Caco-2 (cell line): ENCODE data around the gene HOXB9. TPM values are rescaled to one million over a fixed set of nuclear protein-coding genes. Genes with fewer than 3 reads are reported as not detected.

Experiments used
- BruUV-seq: library from RNA; stranded (reverse); fragments of 400-500 nt; replicated peaks from 2 replicates; lab custom pipeline; 2021; lab: Mats Ljungman, UMichigan
- CTCF ChIA-PET: fragments of 300-600 bp; sonication (Branson Sonifier 250); formaldehyde crosslinking; loops from one replicate; lab custom pipeline; 2022; ENCODE audit warnings: antibody characterized with exemption; lab: Charles Lee
- POLR2A ChIA-PET: fragments of 300-600 bp; sonication (Branson Sonifier 250); formaldehyde crosslinking; loops from one replicate; lab custom pipeline; 2022; ENCODE audit warnings: antibody characterized with exemption; lab: Charles Lee
- DNase-seq, 2 experiments: peaks; one replicate each; pipeline versions ENCODE4 v3.0.0 to v3.0.0-alpha.2; 2020 to 2022
- H3K27me3 ChIP-seq: replicated peaks from 2 replicates; pipeline ENCODE4 v1.6.0; 2011; ENCODE audit warnings: low read length; ENCODE audit not compliant: control insufficient read depth, insufficient read depth
- H3K36me3 ChIP-seq: 2 replicates; pipeline ENCODE4 v1.5.1; 2011; ENCODE audit warnings: low read length; ENCODE audit not compliant: control insufficient read depth, insufficient read depth
- H3K4me1 ChIP-seq: fragments of 250-450 bp; sonication (Bioruptor Pico); 2 replicates; pipeline ENCODE4 v1.5.1; 2020; ENCODE audit warnings: mild to moderate bottlenecking
- H3K4me3 ChIP-seq: 2 replicates; pipeline ENCODE4 v1.5.1; 2011; ENCODE audit warnings: low read depth, mild to moderate bottlenecking, control low read depth, low read length
- H3K9me3 ChIP-seq: fragments of 250-450 bp; sonication (Bioruptor Pico); 2 replicates; pipeline ENCODE4 v1.5.1; 2020; ENCODE audit warnings: mild to moderate bottlenecking, moderate library complexity
- H3K27ac Mint-ChIP-seq: one replicate; pipeline ENCODE4 v1.8.0; 2022; ENCODE audit warnings: mixed read lengths; ENCODE audit not compliant: unreplicated experiment
- H3K27me3 Mint-ChIP-seq: one replicate; pipeline ENCODE4 v1.8.0; 2022; ENCODE audit warnings: mixed read lengths; ENCODE audit not compliant: insufficient read depth, unreplicated experiment
- H3K36me3 Mint-ChIP-seq: one replicate; pipeline ENCODE4 v1.8.0; 2022; ENCODE audit warnings: mild to moderate bottlenecking, mixed read lengths; ENCODE audit not compliant: insufficient read depth, unreplicated experiment
- H3K4me1 Mint-ChIP-seq: one replicate; pipeline ENCODE4 v1.8.0; 2022; ENCODE audit warnings: low read depth, mixed read lengths; ENCODE audit not compliant: unreplicated experiment
- H3K4me3 Mint-ChIP-seq: one replicate; pipeline ENCODE4 v1.8.0; 2022; ENCODE audit warnings: mild to moderate bottlenecking, moderate library complexity, mixed read lengths; ENCODE audit not compliant: unreplicated experiment
- H3K9me3 Mint-ChIP-seq: one replicate; pipeline ENCODE4 v1.8.0; 2022; ENCODE audit warnings: mixed read lengths; ENCODE audit not compliant: unreplicated experiment
- intact Hi-C: fragments of 100-400 bp; cut with micrococcal nuclease; formaldehyde crosslinking; loops from one replicate; pipeline ENCODE4 v1.10.0; 2022; ENCODE audit not compliant: unreplicated experiment
- total RNA-seq: library from RNA; stranded (reverse); gene quantifications from 2 replicates; pipeline ENCODE4 v1.2.3, GENCODE V29; 2022
- TF ChIP-seq, protein P1 (sequence below), 2 experiments: fragments of 200-600 bp in 1 of 2; IDR thresholded peaks; 1 replicate in 1 of 2; 2 replicates in 1 of 2; pipeline versions ENCODE4 v1.5.1 to v1.8.0; 2011 to 2022; ENCODE audit warnings: antibody characterized with exemption in 1 of 2, control low read depth in 1 of 2, inconsistent platforms in 1 of 2, low read depth in 1 of 2, low read length in 1 of 2, mild to moderate bottlenecking in 1 of 2, moderate library complexity in 1 of 2; ENCODE audit not compliant: insufficient read depth in 1 of 2, severe bottlenecking in 1 of 2, unreplicated experiment in 1 of 2

The HOXB9 gene
- total RNA-seq, 1 experiment from 2014 or later = 4.5 TPM

DNA sequence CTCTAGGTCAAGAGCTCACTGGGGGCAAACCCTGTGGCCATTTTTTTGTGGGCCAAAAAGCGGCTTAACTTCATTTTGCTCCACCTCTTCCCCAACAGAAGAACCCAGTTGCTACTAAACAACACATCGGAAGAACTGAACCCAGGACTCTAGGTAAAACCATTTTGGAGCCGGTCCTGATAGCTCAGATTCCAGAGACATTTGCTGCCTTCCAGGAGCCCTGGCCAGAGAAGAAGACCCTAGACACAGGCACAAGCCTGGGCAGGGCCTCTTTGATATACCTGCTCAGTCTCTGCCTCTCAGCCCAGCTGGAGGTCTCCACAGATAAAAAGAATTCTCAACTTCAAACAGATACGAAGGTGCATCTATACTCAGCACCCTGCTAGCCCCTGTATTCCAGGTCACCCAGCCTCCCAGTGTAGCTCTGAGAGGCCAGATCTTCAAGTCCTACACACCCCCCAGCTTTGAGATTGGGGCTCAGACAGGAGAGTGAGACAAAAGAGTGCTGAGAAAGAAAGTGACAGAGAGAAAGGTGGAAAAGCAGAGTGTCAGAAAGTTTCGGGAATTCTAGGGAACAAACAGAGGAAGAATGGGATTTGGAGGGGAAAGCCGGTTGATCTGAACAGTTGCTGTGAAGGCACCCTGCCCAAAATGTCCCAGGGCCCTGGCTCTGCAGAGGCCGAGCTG is 6.6 kb upstream of the HOXB9 start:
- CTCF ChIA-PET = interaction anchor here (1.0 to 1.6 kb wide), 2 partner anchors 170 to 246 kb away, joined by 3 read pairs; no protein-coding TSS in a partner anchor
- Mint-ChIP-seq H3K4me1 (peaks cover 8% of the 10 kb centered on the region), H3K4me3 (no peak overlapping the region), H3K9me3 (no peaks in the 10 kb centered on the region), H3K36me3 (no peaks in the 10 kb centered on the region), H3K27me3 (peaks cover 10% of the 10 kb centered on the region), H3K27ac (no peak overlapping the region)
- TF ChIP-seq, protein P1, sequence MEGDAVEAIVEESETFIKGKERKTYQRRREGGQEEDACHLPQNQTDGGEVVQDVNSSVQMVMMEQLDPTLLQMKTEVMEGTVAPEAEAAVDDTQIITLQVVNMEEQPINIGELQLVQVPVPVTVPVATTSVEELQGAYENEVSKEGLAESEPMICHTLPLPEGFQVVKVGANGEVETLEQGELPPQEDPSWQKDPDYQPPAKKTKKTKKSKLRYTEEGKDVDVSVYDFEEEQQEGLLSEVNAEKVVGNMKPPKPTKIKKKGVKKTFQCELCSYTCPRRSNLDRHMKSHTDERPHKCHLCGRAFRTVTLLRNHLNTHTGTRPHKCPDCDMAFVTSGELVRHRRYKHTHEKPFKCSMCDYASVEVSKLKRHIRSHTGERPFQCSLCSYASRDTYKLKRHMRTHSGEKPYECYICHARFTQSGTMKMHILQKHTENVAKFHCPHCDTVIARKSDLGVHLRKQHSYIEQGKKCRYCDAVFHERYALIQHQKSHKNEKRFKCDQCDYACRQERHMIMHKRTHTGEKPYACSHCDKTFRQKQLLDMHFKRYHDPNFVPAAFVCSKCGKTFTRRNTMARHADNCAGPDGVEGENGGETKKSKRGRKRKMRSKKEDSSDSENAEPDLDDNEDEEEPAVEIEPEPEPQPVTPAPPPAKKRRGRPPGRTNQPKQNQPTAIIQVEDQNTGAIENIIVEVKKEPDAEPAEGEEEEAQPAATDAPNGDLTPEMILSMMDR (IDR thresholded peaks at IDR 0.05; ENCODE audit: insufficient read depth in 1 of 2, low read depth in 1 of 2, low read length in 1 of 2, severe bottlenecking in 1 of 2, unreplicated experiment in 1 of 2) = no peak
- Histone ChIP-seq H3K27me3 (peaks cover 3% of the 10 kb centered on the region), H3K4me3 (no peak overlapping the region), H3K36me3 (no peaks in the 10 kb centered on the region), H3K9me3 (no peaks in the 10 kb centered on the region), H3K4me1 (peaks cover 14% of the 10 kb centered on the region)
- BruUV-seq = no TSS peak
- POLR2A ChIA-PET = interaction anchor here (0.6 kb wide), 1 partner anchor 584 kb away, joined by 3 read pairs; no protein-coding TSS in a partner anchor
- intact Hi-C loops = no loop called here
- DNase-seq = no peak

GRCh38 chr17:48631693-48632578 is 5.8 kb upstream of the HOXB9 start:
- Histone ChIP-seq H3K4me1 (peaks cover 15% of the 10 kb centered on the region), H3K27me3 (peaks cover 10% of the 10 kb centered on the region), H3K9me3 (no peaks in the 10 kb centered on the region), H3K36me3 (no peaks in the 10 kb centered on the region), H3K4me3 (no peak overlapping the region)
- BruUV-seq = no TSS peak
- peaks cover 15% of the 10 kb centered on the region for H3K27me3 Mint-ChIP-seq
- intact Hi-C loops = no loop called here
- no peak overlapping the region for H3K27ac Mint-ChIP-seq
- H3K36me3 Mint-ChIP-seq = no peaks in the 10 kb centered on the region
- TF ChIP-seq, protein P1 (IDR thresholded peaks at IDR 0.05; ENCODE audit: insufficient read depth in 1 of 2, low read depth in 1 of 2, low read length in 1 of 2, severe bottlenecking in 1 of 2, unreplicated experiment in 1 of 2) = no peak
- peak in 1 of 2 experiments; percentile 36 for DNase-seq
- peaks cover 8% of the 10 kb centered on the region for H3K4me1 Mint-ChIP-seq
- H3K9me3 Mint-ChIP-seq = no peaks in the 10 kb centered on the region
- H3K4me3 Mint-ChIP-seq = no peak overlapping the region
- ChIA-PET POLR2A (interaction anchor here (0.6 kb wide), 1 partner anchor 583 kb away, joined by 3 read pairs; no protein-coding TSS in a partner anchor), CTCF (interaction anchor here (0.6 to 1.6 kb wide), 3 partner anchors 169 to 252 kb away, joined by 3 to 5 read pairs (median 3); no protein-coding TSS in a partner anchor)
